ENCODE data around the gene SORD. TPM values are rescaled to one million over a fixed set of nuclear protein-coding genes. Genes with fewer than 3 reads are reported as not detected.

SORD gene
- total and polyA plus RNA-seq, 10 of the 15 experiments (the other 5 are each of a cell fraction or from before 2014, with no cell fraction given): 7.5 to 51.6 (median 40.1) TPM

GRCh38 chr15:45107941-45108630 lies 85.1 kb downstream of the SORD start (continued):
- TF ChIP-seq BCLAF1 (IDR thresholded peaks at IDR 0.05) (no peak), IRF4 (IDR thresholded peaks at IDR 0.05; ENCODE audit: low read depth, low read length) (no peak), MAX (IDR thresholded peaks at IDR 0.05; ENCODE audit: low read depth, low read length) (no peak), CHD1 (IDR thresholded peaks at IDR 0.05; ENCODE audit: low read depth, low read length) (no peak), BMI1 (IDR thresholded peaks at IDR 0.05; ENCODE audit: borderline replicate concordance) (no peak), EZH2 (IDR thresholded peaks at IDR 0.05; ENCODE audit: borderline replicate concordance, control insufficient read depth, low read depth, low read length) (no peak), KLF5 (IDR thresholded peaks at IDR 0.05; ENCODE audit: partially characterized antibody) (no peak), TCF7 (IDR thresholded peaks at IDR 0.05; ENCODE audit: borderline replicate concordance) (no peak), BACH1 (IDR thresholded peaks at IDR 0.05; ENCODE audit: borderline replicate concordance) (no peak), NFYA (IDR thresholded peaks at IDR 0.05; ENCODE audit: borderline replicate concordance, low read depth, low read length) (no peak), JUND (IDR thresholded peaks at IDR 0.05; ENCODE audit: low read depth, low read length) (no peak)
- TF ChIP-seq, protein P1, sequence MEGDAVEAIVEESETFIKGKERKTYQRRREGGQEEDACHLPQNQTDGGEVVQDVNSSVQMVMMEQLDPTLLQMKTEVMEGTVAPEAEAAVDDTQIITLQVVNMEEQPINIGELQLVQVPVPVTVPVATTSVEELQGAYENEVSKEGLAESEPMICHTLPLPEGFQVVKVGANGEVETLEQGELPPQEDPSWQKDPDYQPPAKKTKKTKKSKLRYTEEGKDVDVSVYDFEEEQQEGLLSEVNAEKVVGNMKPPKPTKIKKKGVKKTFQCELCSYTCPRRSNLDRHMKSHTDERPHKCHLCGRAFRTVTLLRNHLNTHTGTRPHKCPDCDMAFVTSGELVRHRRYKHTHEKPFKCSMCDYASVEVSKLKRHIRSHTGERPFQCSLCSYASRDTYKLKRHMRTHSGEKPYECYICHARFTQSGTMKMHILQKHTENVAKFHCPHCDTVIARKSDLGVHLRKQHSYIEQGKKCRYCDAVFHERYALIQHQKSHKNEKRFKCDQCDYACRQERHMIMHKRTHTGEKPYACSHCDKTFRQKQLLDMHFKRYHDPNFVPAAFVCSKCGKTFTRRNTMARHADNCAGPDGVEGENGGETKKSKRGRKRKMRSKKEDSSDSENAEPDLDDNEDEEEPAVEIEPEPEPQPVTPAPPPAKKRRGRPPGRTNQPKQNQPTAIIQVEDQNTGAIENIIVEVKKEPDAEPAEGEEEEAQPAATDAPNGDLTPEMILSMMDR (IDR thresholded peaks at IDR 0.05 in 2 of 3, conservative IDR thresholded peaks at IDR 0.05 in 1 of 3; ENCODE audit: control insufficient read depth in 2 of 3, extremely low read depth in 1 of 3, insufficient read depth in 1 of 3, low read depth in 3 of 3, low read length in 3 of 3): no peak

Measured in GM12878 (cell line).